MCF 10A (cell line): Measurements from ENCODE around the gene SLC6A14. TPM values are rescaled to one million over a fixed set of nuclear protein-coding genes. Genes with fewer than 3 reads are reported as not detected.
A peak's percentile ranks its signal among the peaks of the same experiment; 100 is the strongest.

Source experiments
- BruUV-seq: library from RNA; stranded (reverse); fragments of 400-500 nt; replicated peaks from 2 replicates; lab custom pipeline; 2021; lab: Mats Ljungman, UMichigan
- CTCF ChIA-PET: fragments of 300-600 bp; sonication (Branson Sonifier 250); formaldehyde crosslinking; extraction: SDS; loops from one replicate; lab custom pipeline; 2021; ENCODE audit warnings: antibody characterized with exemption, inconsistent platforms; lab: Yijun Ruan, JAX
- POLR2A ChIA-PET: fragments of 300-600, 350-650 bp; sonication (Branson Sonifier 250); formaldehyde crosslinking; extraction: SDS; loops from one replicate; lab custom pipeline; 2020; ENCODE audit warnings: antibody characterized with exemption, inconsistent platforms; lab: Yijun Ruan, JAX
- DNase-seq: peaks from one replicate; pipeline ENCODE4 v3.0.0-alpha.2; 2018; ENCODE audit not compliant: unreplicated experiment
- H3K27ac Mint-ChIP-seq: one replicate; pipeline ENCODE4 v1.8.0; 2022; ENCODE audit warnings: mild to moderate bottlenecking, low read depth, mixed read lengths; ENCODE audit not compliant: unreplicated experiment
- H3K27me3 Mint-ChIP-seq: one replicate; pipeline ENCODE4 v1.8.0; 2022; ENCODE audit warnings: mixed read lengths; ENCODE audit not compliant: insufficient read depth, unreplicated experiment
- H3K36me3 Mint-ChIP-seq: one replicate; pipeline ENCODE4 v1.8.0; 2022; ENCODE audit warnings: mild to moderate bottlenecking, moderate library complexity, mixed read lengths; ENCODE audit not compliant: insufficient read depth, unreplicated experiment
- H3K4me1 Mint-ChIP-seq: one replicate; pipeline ENCODE4 v1.8.0; 2022; ENCODE audit warnings: mixed read lengths; ENCODE audit not compliant: insufficient read depth, unreplicated experiment
- H3K4me3 Mint-ChIP-seq: one replicate; pipeline ENCODE4 v1.8.0; 2022; ENCODE audit warnings: mild to moderate bottlenecking, moderate library complexity, mixed read lengths; ENCODE audit not compliant: unreplicated experiment
- H3K9me3 Mint-ChIP-seq: one replicate; pipeline ENCODE4 v1.8.0; 2022; ENCODE audit warnings: mixed read lengths; ENCODE audit not compliant: unreplicated experiment
- intact Hi-C: fragments of 100-400 bp; cut with micrococcal nuclease; formaldehyde crosslinking; loops from 2 replicates; pipeline ENCODE4 v1.14.1; 2022
- total RNA-seq: library from RNA; stranded (reverse); gene quantifications from 2 replicates; pipeline ENCODE4 v1.2.3, GENCODE V29; 2022
- TF ChIP-seq, protein P1 (sequence below): fragments of 200-600 bp; IDR thresholded peaks from one replicate; pipeline ENCODE4 v1.8.0; 2022; ENCODE audit warnings: antibody characterized with exemption, mild to moderate bottlenecking; ENCODE audit not compliant: unreplicated experiment

Gene SLC6A14
- total RNA-seq, 1 experiment from 2014 or later, result 0.44 TPM

DNA sequence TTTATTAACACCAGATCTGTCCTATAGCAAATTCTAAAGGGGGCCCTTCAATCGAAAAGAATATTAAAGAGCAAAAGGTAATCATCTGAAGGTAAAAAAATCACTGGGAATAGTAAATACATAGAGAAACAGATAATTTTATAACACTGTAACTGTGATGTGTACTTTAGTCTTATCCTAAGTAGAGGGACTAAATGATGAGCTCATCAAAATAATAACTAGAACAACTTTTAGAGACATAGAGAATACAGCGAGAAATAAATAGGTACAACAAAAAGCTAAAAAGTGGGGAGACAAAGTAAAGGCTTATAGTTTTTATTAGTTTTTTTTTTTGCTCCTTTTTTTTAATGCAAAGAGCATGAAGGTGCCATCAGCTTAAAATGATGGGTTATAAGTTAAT lies 43.7 kb downstream of the SLC6A14 start:
- POLR2A ChIA-PET, result no interaction called here
- Mint-ChIP-seq H3K9me3 (no peaks in the 10 kb centered on the region), H3K4me1 (no peaks in the 10 kb centered on the region), H3K4me3 (no peak overlapping the region), H3K27me3 (peaks cover 54% of the 10 kb centered on the region), H3K27ac (no peak overlapping the region), H3K36me3 (no peaks in the 10 kb centered on the region)
- TF ChIP-seq, protein P1, sequence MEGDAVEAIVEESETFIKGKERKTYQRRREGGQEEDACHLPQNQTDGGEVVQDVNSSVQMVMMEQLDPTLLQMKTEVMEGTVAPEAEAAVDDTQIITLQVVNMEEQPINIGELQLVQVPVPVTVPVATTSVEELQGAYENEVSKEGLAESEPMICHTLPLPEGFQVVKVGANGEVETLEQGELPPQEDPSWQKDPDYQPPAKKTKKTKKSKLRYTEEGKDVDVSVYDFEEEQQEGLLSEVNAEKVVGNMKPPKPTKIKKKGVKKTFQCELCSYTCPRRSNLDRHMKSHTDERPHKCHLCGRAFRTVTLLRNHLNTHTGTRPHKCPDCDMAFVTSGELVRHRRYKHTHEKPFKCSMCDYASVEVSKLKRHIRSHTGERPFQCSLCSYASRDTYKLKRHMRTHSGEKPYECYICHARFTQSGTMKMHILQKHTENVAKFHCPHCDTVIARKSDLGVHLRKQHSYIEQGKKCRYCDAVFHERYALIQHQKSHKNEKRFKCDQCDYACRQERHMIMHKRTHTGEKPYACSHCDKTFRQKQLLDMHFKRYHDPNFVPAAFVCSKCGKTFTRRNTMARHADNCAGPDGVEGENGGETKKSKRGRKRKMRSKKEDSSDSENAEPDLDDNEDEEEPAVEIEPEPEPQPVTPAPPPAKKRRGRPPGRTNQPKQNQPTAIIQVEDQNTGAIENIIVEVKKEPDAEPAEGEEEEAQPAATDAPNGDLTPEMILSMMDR, result no peak
- no TSS peak for BruUV-seq
- DNase-seq, result no peak
- intact Hi-C loops, result no loop called here
- CTCF ChIA-PET, result interaction anchor here (0.6 to 0.7 kb wide), 2 partner anchors 646 to 847 kb away, joined by 3 to 4 read pairs; no protein-coding TSS in a partner anchor

DNA sequence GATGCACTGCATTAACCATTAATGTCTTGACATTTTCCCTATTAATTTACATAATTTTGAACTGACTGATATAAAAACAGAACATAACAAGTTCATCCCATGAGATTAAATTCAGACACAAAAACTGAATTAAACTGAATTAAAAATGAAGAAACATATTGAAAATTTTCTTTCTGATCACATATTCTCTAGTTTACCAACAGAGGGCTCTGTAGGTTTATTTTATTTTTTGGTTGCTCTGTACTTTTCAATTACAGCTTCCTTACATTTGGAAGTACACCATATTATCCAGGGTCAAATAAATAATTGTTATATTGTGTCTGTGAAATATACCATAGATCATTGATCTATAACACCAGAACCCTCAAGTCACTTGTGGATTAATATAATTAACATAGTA lies 53.7 kb downstream of the SLC6A14 start:
- POLR2A ChIA-PET, result interaction anchor here (0.8 kb wide), 1 partner anchor 1254 kb away, joined by 3 read pairs; no protein-coding TSS in a partner anchor
- H3K4me3 Mint-ChIP-seq, result no peak overlapping the region
- no peaks in the 10 kb centered on the region for H3K4me1 Mint-ChIP-seq
- TF ChIP-seq, protein P1, result peak; percentile 36
- no peak overlapping the region for H3K27ac Mint-ChIP-seq
- no TSS peak for BruUV-seq
- intact Hi-C loops, result loop anchor here (1.0 to 10.0 kb wide), 6 partner anchors 285 to 1765 kb away; no protein-coding TSS in a partner anchor
- peaks cover 21% of the 10 kb centered on the region for H3K27me3 Mint-ChIP-seq
- DNase-seq, result no peak
- CTCF ChIA-PET, result interaction anchor here (0.6 to 2.4 kb wide), 8 partner anchors 13 to 1766 kb away, joined by 3 to 8 read pairs (median 4); no protein-coding TSS in a partner anchor
- no peaks in the 10 kb centered on the region for H3K9me3 Mint-ChIP-seq
- no peaks in the 10 kb centered on the region for H3K36me3 Mint-ChIP-seq

DNA sequence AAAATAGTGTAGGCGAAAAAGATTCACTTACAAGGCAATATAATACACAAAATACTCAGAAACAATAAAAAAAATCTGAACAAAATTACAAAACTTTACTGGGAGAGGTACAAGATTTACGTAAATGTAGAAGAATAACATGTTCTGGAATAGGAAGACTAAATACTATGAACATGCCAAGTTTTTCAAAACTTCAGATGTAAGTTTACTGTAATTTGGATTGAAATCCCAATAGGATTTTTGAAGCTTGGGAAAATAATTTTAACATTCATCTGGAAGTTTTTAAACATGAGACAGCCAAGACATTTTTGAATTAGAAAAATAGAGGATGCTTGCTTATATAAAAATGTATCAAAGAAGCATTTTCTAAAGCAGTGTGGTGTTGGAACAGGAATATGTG lies 56.9 kb downstream of the SLC6A14 start:
- H3K4me1 Mint-ChIP-seq, result no peaks in the 10 kb centered on the region
- BruUV-seq, result no TSS peak
- TF ChIP-seq, protein P1, result no peak
- no peaks in the 10 kb centered on the region for H3K36me3 Mint-ChIP-seq
- CTCF ChIA-PET, result no interaction called here
- POLR2A ChIA-PET, result no interaction called here
- no peak for DNase-seq
- intact Hi-C loops, result loop anchor here (5.0 to 10.0 kb wide), 4 partner anchors 469 to 1762 kb away; no protein-coding TSS in a partner anchor
- no peak overlapping the region for H3K27ac Mint-ChIP-seq
- H3K27me3 Mint-ChIP-seq, result peaks cover 40% of the 10 kb centered on the region
- H3K4me3 Mint-ChIP-seq, result no peak overlapping the region
- no peaks in the 10 kb centered on the region for H3K9me3 Mint-ChIP-seq

DNA sequence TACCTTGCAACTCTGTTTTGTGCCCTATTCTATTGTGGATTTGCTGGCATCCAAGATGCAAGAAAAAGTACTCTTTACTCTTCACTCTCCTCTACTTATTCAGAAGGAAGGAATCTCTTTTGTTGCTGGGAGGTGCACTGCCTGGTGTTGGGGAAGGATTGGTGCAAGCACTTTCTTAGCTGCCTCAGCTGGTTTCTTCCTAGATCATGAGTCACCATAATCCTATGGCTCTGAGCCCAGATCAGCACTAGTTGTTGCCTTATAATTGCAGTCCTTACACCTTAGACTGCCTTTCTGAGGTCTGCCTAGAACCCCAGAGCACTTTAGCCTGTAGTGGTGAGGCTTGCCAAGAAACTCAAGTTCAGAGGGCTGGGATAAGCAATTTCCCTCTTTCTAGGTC lies 63.4 kb downstream of the SLC6A14 start:
- no peak overlapping the region for H3K4me3 Mint-ChIP-seq
- H3K9me3 Mint-ChIP-seq, result no peaks in the 10 kb centered on the region
- H3K4me1 Mint-ChIP-seq, result peaks cover 10% of the 10 kb centered on the region
- POLR2A ChIA-PET, result no interaction called here
- CTCF ChIA-PET, result interaction anchor here (0.7 kb wide), 1 partner anchor 1594 kb away, joined by 3 read pairs; no protein-coding TSS in a partner anchor
- DNase-seq, result peak; percentile 81
- TF ChIP-seq, protein P1, result no peak
- H3K27ac Mint-ChIP-seq, result no peak overlapping the region
- peaks cover 47% of the 10 kb centered on the region for H3K27me3 Mint-ChIP-seq
- no peaks in the 10 kb centered on the region for H3K36me3 Mint-ChIP-seq
- BruUV-seq, result no TSS peak
- intact Hi-C loops, result loop anchor here (10.0 kb wide), 3 partner anchors 1485 to 1755 kb away; no protein-coding TSS in a partner anchor

Other genes with a start within 250 kb of the SLC6A14 start
- gene CT83, start 26.4 kb downstream of the SLC6A14 start, total RNA-seq, result not detected in 2 replicates